ENCODE measurements around the gene SOX15. TPM values are rescaled to one million over a fixed set of nuclear protein-coding genes. Genes with fewer than 3 reads are reported as not detected.

Gene SOX15
- total RNA-seq, 1 donor from 2014 or later, result 0.24 TPM

DNA sequence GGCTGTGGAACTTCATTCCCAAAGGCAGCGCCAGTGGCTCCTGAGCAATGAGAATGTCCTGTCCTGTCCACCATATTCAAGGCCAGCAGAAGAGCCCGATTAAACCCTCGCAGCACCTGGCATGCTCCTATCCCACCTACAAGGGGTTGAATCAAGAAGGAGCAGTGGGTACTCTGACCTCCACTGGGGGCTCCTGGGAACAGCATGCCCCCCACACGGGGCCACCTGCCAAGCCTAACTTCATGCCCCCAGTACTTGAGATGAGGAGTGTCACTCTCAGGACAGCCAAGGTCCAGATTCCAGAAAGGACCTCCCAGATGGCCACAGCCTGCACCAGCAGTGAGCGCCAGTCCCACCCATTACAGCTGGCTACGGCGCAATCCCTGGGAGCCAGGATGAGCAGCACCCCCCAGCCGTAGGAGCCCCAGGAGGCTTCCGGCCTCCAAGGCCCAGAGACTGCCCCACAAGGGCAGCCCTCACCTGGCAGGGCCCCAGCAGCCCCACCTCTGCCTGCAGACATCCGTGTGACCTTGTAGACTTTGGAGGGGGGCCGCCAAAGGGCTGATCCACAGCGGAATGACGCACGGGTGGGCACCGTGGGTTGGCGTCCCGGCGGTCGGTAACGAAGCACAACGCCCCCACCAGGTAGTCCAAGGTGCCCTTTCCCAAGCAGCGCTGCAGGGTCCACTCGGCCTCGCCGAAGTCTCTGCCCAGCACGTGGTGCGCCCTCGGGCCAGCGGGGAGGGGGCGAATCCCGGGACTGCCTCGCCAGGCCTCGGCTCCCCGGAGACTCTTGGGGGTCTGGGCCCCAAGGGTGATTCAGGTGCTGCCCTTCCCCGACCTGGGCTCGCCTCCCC lies 7.3 kb downstream of the SOX15 start:
- no peak for ATAC-seq (ENCODE audit: low read depth)

DNA sequence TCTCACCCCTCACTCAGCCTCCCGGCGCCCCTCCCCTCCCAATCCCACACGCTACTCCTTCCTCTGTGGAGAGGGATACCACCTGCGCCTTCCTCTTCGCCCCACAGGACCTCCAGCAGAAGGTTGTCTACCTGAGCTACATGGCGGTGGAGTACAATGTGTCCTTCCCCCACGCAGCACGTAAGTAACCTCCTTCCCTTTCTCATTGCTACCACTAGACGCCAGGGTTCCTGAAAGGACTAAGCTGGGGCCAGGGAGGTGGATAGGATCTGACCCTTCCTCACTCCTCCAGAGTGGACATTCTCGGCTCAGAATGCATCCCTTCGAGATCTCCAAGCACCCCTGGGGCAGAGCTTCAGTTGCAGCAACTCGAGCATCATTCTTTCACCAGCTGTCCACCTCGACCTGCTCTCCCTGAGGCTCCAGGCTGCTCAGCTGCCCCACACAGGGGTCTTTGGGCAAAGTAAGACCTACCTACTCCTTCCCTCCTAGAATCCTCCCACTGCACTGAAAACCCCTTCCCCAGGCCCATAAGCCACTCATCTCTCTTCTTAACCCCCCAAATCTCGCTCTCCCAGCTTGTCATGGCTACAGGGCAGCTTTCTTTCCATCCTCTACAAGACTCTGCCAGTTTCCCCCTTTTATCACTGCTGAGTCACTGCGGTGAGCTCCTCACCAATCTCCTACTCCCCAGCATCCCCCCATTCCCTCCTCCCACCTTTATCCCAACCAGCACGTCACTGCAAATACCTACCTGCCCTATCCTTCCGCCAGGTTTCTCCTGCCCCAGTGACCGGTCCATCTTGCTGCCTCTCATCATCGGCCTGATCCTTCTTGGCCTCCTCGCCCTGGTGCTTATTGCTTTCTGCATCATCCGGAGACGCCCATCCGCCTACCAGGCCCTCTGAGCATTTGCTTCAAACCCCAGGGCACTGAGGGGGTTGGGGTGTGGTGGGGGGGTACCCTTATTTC lies 9.0 kb downstream of the SOX15 start:
- DNase-seq (no peak), ATAC-seq (ENCODE audit: low read depth) (no peak)
- Mint-ChIP-seq H3K4me3 (peak overlapping the region; percentile 41), H3K27me3 (no peaks in the 10 kb centered on the region), H3K4me1 (peaks cover 86% of the 10 kb centered on the region), H3K9me3 (no peaks in the 10 kb centered on the region), H3K36me3 (ENCODE audit: low read depth) (peaks cover 59% of the 10 kb centered on the region), H3K27ac (peak overlapping the region; percentile 75)
- intact Hi-C loops (cut with micrococcal nuclease), result loop anchor here (10.0 kb wide), 1 partner anchor 536 kb away; the partner anchor contains the start of gene SLC16A11
- CTCF ChIA-PET, result interaction anchor here (3.5 kb wide), 1 partner anchor 8 kb away, joined by 22 read pairs; the partner anchor contains the start of gene SOX15
- POLR2A ChIA-PET, result interaction anchor here (0.9 to 3.1 kb wide), 9 partner anchors 8 to 272 kb away, joined by 3 to 36 read pairs (median 4); partner anchors contain the start of genes TP53 and WRAP53
- TF ChIP-seq, protein P1, sequence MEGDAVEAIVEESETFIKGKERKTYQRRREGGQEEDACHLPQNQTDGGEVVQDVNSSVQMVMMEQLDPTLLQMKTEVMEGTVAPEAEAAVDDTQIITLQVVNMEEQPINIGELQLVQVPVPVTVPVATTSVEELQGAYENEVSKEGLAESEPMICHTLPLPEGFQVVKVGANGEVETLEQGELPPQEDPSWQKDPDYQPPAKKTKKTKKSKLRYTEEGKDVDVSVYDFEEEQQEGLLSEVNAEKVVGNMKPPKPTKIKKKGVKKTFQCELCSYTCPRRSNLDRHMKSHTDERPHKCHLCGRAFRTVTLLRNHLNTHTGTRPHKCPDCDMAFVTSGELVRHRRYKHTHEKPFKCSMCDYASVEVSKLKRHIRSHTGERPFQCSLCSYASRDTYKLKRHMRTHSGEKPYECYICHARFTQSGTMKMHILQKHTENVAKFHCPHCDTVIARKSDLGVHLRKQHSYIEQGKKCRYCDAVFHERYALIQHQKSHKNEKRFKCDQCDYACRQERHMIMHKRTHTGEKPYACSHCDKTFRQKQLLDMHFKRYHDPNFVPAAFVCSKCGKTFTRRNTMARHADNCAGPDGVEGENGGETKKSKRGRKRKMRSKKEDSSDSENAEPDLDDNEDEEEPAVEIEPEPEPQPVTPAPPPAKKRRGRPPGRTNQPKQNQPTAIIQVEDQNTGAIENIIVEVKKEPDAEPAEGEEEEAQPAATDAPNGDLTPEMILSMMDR (IDR thresholded peaks at IDR 0.05), result no peak

More for the DNA sequence above, 7.3 kb downstream of the SOX15 start:
- Mint-ChIP-seq H3K27me3 (no peaks in the 10 kb centered on the region), H3K4me1 (peaks cover 72% of the 10 kb centered on the region), H3K4me3 (peak overlapping the region; percentile 100), H3K9me3 (no peaks in the 10 kb centered on the region), H3K27ac (peak overlapping the region; percentile 100), H3K36me3 (ENCODE audit: low read depth) (peaks cover 50% of the 10 kb centered on the region)
- POLR2A ChIA-PET, result interaction anchor here (0.6 to 4.6 kb wide), 16 partner anchors 10 to 591 kb away, joined by 4 to 131 read pairs (median 8); partner anchors contain the start of genes ACAP1, CYB5D1, FXR2 and GPS2
- intact Hi-C loops (cut with micrococcal nuclease), result loop anchor here (1.0 to 10.0 kb wide), 4 partner anchors 21 to 538 kb away; partner anchors contain the start of genes SENP3 and SLC16A11
- CTCF ChIA-PET, result no interaction called here
- no peak for DNase-seq
- TF ChIP-seq, protein P1 (IDR thresholded peaks at IDR 0.05), result no peak

GRCh38 chr17:7579834-7580603 lies 9.9 kb downstream of the SOX15 start:
- no peak for DNase-seq
- ChIA-PET POLR2A (interaction anchor here (0.6 to 3.1 kb wide), 25 partner anchors 9 to 797 kb away, joined by 3 to 36 read pairs (median 5); partner anchors contain the start of genes ACAP1, FXR2, POLR2A and SAT2), CTCF (interaction anchor here (3.5 kb wide), 1 partner anchor 9 kb away, joined by 22 read pairs; the partner anchor contains the start of gene SOX15)
- no peak for ATAC-seq (ENCODE audit: low read depth)
- Mint-ChIP-seq H3K9me3 (no peaks in the 10 kb centered on the region), H3K36me3 (ENCODE audit: low read depth) (peaks cover 68% of the 10 kb centered on the region), H3K4me1 (peaks cover 90% of the 10 kb centered on the region), H3K27ac (peak overlapping the region; percentile 89), H3K27me3 (no peaks in the 10 kb centered on the region), H3K4me3 (peak overlapping the region; percentile 25)
- intact Hi-C loops (cut with micrococcal nuclease), result loop anchor here (10.0 kb wide), 1 partner anchor 535 kb away; the partner anchor contains the start of gene SLC16A11
- TF ChIP-seq, protein P1 (IDR thresholded peaks at IDR 0.05), result no peak

GRCh38 chr17:7579001-7579833 lies 10.7 kb downstream of the SOX15 start, which contains the start of gene CD68:
Gene CD68, plus strand, starts transcription at chr17:7579638. Its CDS starts 40 bp downstream, at chr17:7579678.
- Mint-ChIP-seq H3K4me1 (peaks cover 90% of the 10 kb centered on the region), H3K27me3 (no peaks in the 10 kb centered on the region), H3K4me3 (peak within 1 kb of the TSS; percentile 25), H3K36me3 (ENCODE audit: low read depth) (peaks cover 73% of the 10 kb centered on the region), H3K9me3 (no peaks in the 10 kb centered on the region), H3K27ac (peak within 1 kb of the TSS; percentile 89)
- ChIA-PET CTCF (interaction anchor here (3.5 kb wide), 1 partner anchor 10 kb away, joined by 22 read pairs; the partner anchor contains the start of gene SOX15), POLR2A (interaction anchor here (0.6 to 3.1 kb wide), 23 partner anchors 8 to 798 kb away, joined by 3 to 36 read pairs (median 5); partner anchors contain the start of genes ACAP1, FXR2, PHF23 and POLR2A)
- intact Hi-C loops (cut with micrococcal nuclease), result no loop called here
- TF ChIP-seq, protein P1 (IDR thresholded peaks at IDR 0.05), result no peak
- peak; percentile 61 for DNase-seq
- ATAC-seq (ENCODE audit: low read depth), result peak; percentile 75
